ENCODE measurements around the gene ST14.

Gene ST14

DNA sequence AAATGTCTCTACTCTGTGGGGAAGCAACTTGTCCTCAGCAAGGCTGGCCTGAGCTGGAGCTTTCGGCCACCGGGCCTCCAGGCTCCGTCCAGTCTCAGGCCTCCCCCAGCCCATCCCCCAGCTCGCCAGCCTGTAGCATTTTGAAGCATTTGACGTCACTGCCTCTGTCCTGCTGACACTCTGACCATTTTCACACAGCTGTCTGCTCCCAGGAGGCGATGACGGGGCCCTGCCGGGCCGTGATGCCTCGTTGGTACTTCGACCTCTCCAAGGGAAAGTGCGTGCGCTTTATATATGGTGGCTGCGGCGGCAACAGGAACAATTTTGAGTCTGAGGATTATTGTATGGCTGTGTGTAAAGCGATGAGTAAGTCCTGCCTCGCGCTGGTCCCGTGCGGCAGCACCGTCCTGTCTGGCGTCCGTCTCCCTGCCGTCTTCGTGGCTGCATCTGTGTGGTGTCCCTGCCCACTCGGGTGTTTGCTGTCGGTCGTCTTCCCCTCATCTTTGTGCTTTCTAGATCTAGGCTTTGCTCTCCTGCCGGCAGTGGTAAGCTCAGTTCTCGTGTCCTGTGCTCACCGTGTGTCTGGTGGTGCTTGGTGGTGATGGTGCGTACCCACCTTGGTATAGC lies 36.1 kb upstream of the ST14 start:
- TF ChIP-seq, protein P1, sequence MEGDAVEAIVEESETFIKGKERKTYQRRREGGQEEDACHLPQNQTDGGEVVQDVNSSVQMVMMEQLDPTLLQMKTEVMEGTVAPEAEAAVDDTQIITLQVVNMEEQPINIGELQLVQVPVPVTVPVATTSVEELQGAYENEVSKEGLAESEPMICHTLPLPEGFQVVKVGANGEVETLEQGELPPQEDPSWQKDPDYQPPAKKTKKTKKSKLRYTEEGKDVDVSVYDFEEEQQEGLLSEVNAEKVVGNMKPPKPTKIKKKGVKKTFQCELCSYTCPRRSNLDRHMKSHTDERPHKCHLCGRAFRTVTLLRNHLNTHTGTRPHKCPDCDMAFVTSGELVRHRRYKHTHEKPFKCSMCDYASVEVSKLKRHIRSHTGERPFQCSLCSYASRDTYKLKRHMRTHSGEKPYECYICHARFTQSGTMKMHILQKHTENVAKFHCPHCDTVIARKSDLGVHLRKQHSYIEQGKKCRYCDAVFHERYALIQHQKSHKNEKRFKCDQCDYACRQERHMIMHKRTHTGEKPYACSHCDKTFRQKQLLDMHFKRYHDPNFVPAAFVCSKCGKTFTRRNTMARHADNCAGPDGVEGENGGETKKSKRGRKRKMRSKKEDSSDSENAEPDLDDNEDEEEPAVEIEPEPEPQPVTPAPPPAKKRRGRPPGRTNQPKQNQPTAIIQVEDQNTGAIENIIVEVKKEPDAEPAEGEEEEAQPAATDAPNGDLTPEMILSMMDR (IDR thresholded peaks at IDR 0.05; ENCODE audit: control insufficient read depth, insufficient read depth, low read depth, low read length, missing control alignments) = no peak
- DNase-seq (ENCODE audit: low read depth) = no peak
- no peak overlapping the region for H3K4me3 ChIP-seq (ENCODE audit: control insufficient read depth, low read depth, low read length)

DNA sequence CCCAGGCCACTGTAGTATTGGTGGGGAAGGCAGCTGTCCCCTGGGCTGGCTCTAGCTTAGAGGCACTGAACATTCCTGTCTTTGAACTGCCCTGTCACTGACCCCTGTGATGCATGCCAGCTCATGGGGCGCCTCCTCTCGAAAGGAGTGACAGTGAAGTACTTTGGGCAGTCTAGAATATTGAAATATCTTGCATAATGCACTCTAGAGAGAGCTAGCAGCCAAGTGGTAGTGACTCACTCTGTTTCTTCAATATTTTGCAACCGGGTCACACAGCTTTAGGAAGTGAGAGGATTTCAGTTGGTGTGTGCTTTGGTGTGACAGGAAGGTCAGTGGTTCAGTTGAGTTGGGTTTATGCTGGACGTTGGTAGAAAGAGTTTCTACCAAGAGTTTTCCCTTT lies 35.5 kb upstream of the ST14 start:
- TF ChIP-seq, protein P1 (IDR thresholded peaks at IDR 0.05; ENCODE audit: control insufficient read depth, insufficient read depth, low read depth, low read length, missing control alignments) = no peak
- DNase-seq (ENCODE audit: low read depth) = peak; percentile 79

DNA sequence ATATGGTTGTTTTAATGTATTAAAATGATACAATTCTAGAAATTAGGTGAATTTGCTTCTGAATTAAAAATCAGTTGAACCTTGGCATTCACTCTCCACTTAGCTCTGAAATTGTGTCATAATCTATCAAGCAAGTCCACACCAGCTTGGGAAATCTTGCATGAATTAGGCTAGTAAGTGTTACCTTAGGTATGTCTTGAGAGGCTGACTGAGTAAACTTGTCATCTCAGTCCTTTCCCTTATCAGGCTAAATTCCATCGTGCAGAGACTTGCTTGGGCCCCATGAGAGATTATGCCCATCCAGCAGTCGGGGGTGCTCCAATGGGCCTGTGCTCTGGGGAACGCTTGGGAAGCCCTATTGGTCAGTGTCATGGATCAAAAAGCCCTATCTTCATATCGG lies 33.9 kb upstream of the ST14 start:
- no peak for DNase-seq (ENCODE audit: low read depth)
- TF ChIP-seq, protein P1 (IDR thresholded peaks at IDR 0.05; ENCODE audit: control insufficient read depth, insufficient read depth, low read depth, low read length, missing control alignments) = no peak
- no peak overlapping the region for H3K4me3 ChIP-seq (ENCODE audit: control insufficient read depth, low read depth, low read length)

More for the DNA sequence above, 35.5 kb upstream of the ST14 start:
- H3K4me3 ChIP-seq (ENCODE audit: control insufficient read depth, low read depth, low read length) = no peak overlapping the region

DNA sequence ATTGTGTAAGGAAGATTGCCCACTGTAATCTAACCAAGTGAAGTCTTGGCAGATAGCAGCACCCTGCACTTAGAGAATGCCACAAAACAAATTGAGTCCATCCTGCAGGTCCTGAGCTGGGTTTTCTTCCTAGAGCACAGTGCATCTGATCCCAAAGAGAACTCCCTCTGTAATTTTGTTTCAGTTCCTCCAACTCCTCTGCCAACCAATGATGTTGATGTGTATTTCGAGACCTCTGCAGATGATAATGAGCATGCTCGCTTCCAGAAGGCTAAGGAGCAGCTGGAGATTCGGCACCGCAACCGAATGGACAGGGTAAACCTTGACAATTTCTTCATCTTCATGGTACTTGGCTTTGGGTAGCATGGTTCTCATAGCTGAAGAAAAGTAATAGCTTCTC lies 33.1 kb upstream of the ST14 start:
- DNase-seq (ENCODE audit: low read depth) = no peak
- TF ChIP-seq, protein P1 (IDR thresholded peaks at IDR 0.05; ENCODE audit: control insufficient read depth, insufficient read depth, low read depth, low read length, missing control alignments) = no peak
- H3K4me3 ChIP-seq (ENCODE audit: control insufficient read depth, low read depth, low read length) = no peak overlapping the region

DNA sequence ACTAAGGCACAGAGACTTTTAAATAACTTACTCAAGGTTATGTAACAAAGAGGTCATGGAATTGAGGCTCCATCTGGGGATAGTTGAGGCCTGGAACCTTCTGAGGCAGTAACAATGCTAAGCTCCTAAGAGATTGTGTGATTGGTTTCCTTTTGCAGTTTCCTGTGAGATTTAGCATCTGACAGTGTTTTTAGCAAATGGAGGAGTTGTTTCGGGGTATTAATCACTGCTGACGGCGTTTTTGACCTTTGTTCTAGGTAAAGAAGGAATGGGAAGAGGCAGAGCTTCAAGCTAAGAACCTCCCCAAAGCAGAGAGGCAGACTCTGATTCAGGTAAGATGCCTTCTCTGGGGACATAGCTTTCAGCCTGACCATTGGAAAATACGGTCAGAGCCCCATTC lies 32.1 kb upstream of the ST14 start:
- DNase-seq (ENCODE audit: low read depth) = no peak
- H3K4me3 ChIP-seq (ENCODE audit: control insufficient read depth, low read depth, low read length) = no peak overlapping the region
- TF ChIP-seq, protein P1 (IDR thresholded peaks at IDR 0.05; ENCODE audit: control insufficient read depth, insufficient read depth, low read depth, low read length, missing control alignments) = no peak

DNA sequence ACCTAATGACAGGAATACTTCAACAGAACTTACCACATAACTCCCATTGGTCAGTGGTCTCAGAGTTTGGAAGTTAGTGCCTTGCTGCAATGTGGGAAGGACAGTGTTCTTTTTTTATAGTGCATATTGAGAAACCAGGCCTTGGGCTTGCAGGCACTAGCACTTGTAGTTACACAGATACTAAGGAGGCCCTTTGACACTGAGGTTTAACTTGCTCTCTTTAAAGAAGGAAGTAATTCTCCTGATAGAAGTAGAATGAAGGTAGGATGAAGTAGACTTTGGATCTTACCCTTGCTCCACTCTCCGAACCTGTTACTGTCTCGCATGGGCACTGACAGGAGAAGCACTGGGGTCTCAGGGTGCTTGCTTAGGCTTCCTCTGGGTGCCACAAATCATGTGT lies 31.0 kb upstream of the ST14 start:
- no peak for DNase-seq (ENCODE audit: low read depth)
- H3K4me3 ChIP-seq (ENCODE audit: control insufficient read depth, low read depth, low read length) = no peak overlapping the region
- TF ChIP-seq, protein P1 (IDR thresholded peaks at IDR 0.05; ENCODE audit: control insufficient read depth, insufficient read depth, low read depth, low read length, missing control alignments) = no peak

Measured in AG09309 (cell line).